Lower leg skin (tissue), 4 donors: ENCODE measurements around the gene ESR2. TPM values are rescaled to one million over a fixed set of nuclear protein-coding genes. Genes with fewer than 3 reads are reported as not detected.
"Not testable (repeated sequence)": the region's sequence is repeated elsewhere in the genome, so short reads cannot be mapped to it uniquely, and the experiment has no call there.

Experiments used
- DNase-seq, 2 donors: peaks; one replicate each; pipeline ENCODE4 v3.0.0-alpha.2; 2019; ENCODE audit warnings: low spot score in 2 of 2
- H3K4me3 ChIP-seq: fragments of 200-600 bp; sonication (generic); 2 replicates; pipeline ENCODE4 v1.5.1; 2017; ENCODE audit warnings: mild to moderate bottlenecking, low read depth; ENCODE audit not compliant: poor library complexity, severe bottlenecking
- POLR2A ChIP-seq, 2 donors: fragments of 450-650 bp; IDR thresholded peaks; one replicate each; pipeline ENCODE4 v1.6.1; 2016 to 2017; ENCODE audit warnings: antibody characterized with exemption in 2 of 2, mild to moderate bottlenecking in 1 of 2, moderate library complexity in 1 of 2
- WGBS, 2 donors: methylation state at CpG; one replicate each; pipeline ENCODE4 v1.1.5; 2018; 5-methylcytosine and 5-hydroxymethylcytosine counted together
- intact Hi-C: fragments of 100-400 bp; cut with DNase I; formaldehyde crosslinking; loops from one replicate; pipeline ENCODE4 v1.15.0; 2023; ENCODE audit warnings: low total_unique reads
- total RNA-seq, 4 donors: library from RNA; depleted of rRNA; stranded (reverse); fragments of >200 nt; gene quantifications; one replicate each; pipeline ENCODE4 v1.1.0, GENCODE V29; 2016
- TF ChIP-seq, protein P1 (sequence below), 3 donors: fragments of 450-650 bp; IDR thresholded peaks; one replicate each; pipeline ENCODE4 v1.5.1; 2016; ENCODE audit warnings: antibody characterized with exemption in 3 of 3, mild to moderate bottlenecking in 3 of 3, moderate library complexity in 2 of 3

ESR2 gene
- total RNA-seq, 4 donors from 2014 or later = 0.08 to 0.65 (median 0.22) TPM

DNA sequence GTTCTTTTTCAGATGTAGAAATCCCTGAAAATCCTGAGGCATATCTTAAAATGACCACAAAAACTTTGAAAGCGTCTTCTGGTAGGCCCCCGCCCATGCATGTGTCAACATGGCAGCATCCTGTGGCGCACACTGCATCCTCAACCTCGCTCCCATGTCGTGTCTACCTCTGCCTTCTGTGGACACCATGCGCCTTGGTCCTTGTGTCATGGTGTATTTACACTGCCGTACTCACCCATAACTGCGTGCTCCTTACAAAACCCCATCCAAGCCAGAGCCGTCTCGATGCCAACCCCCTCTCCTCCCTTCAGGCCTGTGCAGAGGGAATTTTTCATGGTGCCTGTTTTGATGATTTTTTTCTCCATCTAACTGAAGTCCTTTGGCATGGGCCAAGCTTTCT, 78.9 kb downstream of the ESR2 start:
- WGBS, 2 donors = 97 to 98% methylated on average over 10 of the region's 10 CpGs
- no peak overlapping the region for H3K4me3 ChIP-seq
- intact Hi-C loops = no loop called here
- TF ChIP-seq POLR2A (IDR thresholded peaks at IDR 0.05) = no peak
- TF ChIP-seq, protein P1, sequence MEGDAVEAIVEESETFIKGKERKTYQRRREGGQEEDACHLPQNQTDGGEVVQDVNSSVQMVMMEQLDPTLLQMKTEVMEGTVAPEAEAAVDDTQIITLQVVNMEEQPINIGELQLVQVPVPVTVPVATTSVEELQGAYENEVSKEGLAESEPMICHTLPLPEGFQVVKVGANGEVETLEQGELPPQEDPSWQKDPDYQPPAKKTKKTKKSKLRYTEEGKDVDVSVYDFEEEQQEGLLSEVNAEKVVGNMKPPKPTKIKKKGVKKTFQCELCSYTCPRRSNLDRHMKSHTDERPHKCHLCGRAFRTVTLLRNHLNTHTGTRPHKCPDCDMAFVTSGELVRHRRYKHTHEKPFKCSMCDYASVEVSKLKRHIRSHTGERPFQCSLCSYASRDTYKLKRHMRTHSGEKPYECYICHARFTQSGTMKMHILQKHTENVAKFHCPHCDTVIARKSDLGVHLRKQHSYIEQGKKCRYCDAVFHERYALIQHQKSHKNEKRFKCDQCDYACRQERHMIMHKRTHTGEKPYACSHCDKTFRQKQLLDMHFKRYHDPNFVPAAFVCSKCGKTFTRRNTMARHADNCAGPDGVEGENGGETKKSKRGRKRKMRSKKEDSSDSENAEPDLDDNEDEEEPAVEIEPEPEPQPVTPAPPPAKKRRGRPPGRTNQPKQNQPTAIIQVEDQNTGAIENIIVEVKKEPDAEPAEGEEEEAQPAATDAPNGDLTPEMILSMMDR (IDR thresholded peaks at IDR 0.05) = no peak
- DNase-seq = no peak

DNA sequence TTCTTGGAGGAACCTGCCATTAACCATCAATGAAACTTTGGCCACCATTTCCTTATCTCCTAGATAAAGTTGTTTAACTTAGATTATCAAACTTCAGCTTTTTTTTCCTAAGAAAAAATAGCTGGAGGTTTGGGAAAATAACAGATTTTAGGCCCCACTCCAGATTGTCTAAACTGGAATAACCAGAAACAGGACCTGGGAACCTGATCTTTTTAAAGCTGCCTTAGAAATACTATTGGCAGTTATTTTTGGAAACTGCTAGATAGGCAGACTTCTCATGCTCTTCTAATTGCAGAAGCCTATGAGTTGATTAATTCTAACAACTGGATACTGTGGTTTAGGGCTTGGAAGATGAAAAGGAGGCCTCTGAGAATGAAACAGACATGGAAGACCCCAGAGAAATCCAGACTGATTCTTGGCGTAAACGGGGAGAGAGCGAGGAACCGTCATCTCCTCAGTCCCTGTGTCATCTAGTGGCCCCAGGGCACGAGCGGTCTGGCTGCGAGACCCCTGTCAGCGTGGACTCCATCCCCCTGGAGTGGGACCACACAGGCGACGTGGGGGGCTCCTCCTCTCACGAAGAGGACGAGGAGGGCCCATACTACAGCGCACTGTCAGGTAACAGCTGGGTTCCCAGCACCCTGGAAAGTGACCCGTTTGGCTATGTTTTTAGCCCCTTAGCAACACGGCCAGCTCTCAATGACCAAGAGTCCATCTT, 80.2 kb downstream of the ESR2 start:
- intact Hi-C loops = no loop called here
- DNase-seq = no peak
- 90% methylated on average over 15 of the region's 15 CpGs for WGBS, 2 donors
- no peak for TF ChIP-seq POLR2A (IDR thresholded peaks at IDR 0.05)
- TF ChIP-seq, protein P1 (IDR thresholded peaks at IDR 0.05) = no peak
- H3K4me3 ChIP-seq = no peak overlapping the region

DNA sequence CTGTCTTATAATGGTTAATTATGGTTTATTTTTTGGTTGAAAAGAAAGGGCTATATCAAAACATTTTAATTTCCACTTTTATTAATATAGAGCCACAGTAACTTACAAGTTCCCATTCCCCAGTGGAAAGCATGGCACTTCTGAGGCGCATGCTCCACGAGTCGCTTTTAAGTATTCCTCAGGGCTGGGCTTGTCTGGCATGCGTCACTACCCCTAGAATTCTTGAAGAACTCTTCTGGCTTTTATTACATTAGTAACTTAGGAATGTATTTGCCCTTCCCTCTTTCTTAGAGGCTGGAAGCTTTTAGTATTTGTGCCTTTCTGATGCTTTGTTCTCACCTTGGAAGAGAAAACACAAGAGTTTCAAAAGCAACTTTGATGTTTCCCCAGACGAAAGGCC, 81.1 kb downstream of the ESR2 start:
- intact Hi-C loops = no loop called here
- H3K4me3 ChIP-seq = no peak overlapping the region
- TF ChIP-seq POLR2A (IDR thresholded peaks at IDR 0.05) = no peak
- TF ChIP-seq, protein P1 (IDR thresholded peaks at IDR 0.05) = no peak
- DNase-seq = no peak
- WGBS, 2 donors = 65 to 70% methylated on average over 5 of the region's 5 CpGs

DNA sequence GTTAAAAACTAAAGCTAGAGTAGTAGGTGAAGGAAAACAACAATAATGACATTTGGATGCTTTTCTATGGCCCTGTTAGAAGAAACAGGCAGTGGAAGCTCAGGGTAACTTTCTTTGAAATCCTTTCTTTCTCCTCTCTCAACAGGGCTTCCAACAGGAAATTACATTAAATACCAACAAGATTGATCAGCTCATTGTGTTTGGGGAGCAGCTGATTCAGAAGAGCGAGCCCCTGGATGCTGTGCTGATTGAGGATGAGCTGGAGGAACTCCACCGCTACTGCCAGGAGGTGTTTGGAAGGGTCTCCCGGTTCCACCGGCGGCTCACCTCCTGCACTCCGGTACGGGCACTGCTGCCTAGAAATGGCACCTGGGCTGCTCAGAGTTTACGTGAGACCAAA, 81.5 kb downstream of the ESR2 start:
- DNase-seq = no peak
- no peak for TF ChIP-seq POLR2A (IDR thresholded peaks at IDR 0.05)
- TF ChIP-seq, protein P1 (IDR thresholded peaks at IDR 0.05) = no peak
- intact Hi-C loops = no loop called here
- no peak overlapping the region for H3K4me3 ChIP-seq
- 93 to 95% methylated on average over 8 of the region's 8 CpGs for WGBS, 2 donors

DNA sequence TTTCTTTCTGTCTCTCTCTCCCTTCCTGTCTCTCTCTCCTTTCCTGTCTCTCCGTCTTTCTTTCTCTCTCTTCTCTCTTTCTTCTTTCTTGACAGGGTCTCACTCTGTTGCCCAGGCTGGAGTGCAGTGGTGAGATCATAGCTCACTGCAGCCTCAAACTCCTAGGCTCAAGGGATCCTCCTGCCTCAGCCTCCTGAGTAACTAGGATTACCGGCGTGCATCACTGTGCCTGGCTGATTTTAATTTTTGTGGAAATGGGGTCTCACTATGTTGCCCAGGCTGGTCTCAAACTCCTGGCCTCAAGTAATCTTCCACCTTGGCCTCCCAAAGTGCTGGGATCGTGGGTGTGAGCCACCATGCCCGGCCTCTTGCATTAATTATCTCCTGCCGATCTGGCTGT, 83.3 kb downstream of the ESR2 start:
- WGBS, 2 donors = 85 to 88% methylated on average over 6 of the region's 6 CpGs
- intact Hi-C loops, DNase-seq, H3K4me3 ChIP-seq: not testable (repeated sequence)

DNA sequence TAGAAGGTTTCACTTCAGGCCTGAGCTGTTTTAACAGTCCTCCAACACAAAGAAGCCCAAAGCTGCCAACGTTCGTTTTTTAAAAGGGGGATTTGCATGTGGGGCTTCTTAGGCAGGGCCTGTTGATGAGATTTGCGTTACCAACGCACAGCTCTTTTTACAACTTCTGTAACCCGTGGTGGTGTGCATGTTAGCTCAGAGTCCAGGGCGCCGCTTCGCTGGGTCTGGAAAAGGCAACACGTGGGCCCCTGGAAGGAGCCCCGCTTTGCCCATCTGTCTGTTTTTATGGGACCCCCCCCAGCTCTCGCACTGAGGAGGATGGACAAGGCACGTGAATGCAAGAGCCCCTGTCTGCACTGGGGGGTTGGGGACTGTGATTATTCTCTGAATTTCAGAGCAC, 84.0 kb downstream of the ESR2 start:
- no peak for DNase-seq
- WGBS, 2 donors = 91 to 93% methylated on average over 12 of the region's 12 CpGs
- no peak overlapping the region for H3K4me3 ChIP-seq
- no peak for TF ChIP-seq POLR2A (IDR thresholded peaks at IDR 0.05)
- TF ChIP-seq, protein P1 (IDR thresholded peaks at IDR 0.05) = no peak
- intact Hi-C loops = no loop called here
